Measurements from ENCODE around the gene CLCN7.

The CLCN7 gene

GRCh38 chr16:1474796-1475551 is at the start of gene CLCN7:
TSS of gene CLCN7 (minus strand) at chr16:1475028. CDS start at chr16:1474974, 54 bp downstream.
- peak; percentile 38 for DNase-seq (ENCODE audit: low read depth)

- DNase-seq (ENCODE audit: low read depth): no peak
These were observed 49.5 kb upstream of the CLCN7 start for GRCh38 chr16:1524366-1524765.

GRCh38 chr16:1523581-1524245 is 48.9 kb upstream of the CLCN7 start:
- DNase-seq (ENCODE audit: low read depth): no peak

- no peak for DNase-seq (ENCODE audit: low read depth)
These were observed 45.6 kb upstream of the CLCN7 start for GRCh38 chr16:1520461-1520860.

- DNase-seq (ENCODE audit: low read depth): no peak
These were observed 45.0 kb upstream of the CLCN7 start for GRCh38 chr16:1519831-1520230.

GRCh38 chr16:1518626-1519135 is 43.9 kb upstream of the CLCN7 start:
- DNase-seq (ENCODE audit: low read depth): no peak

- no peak for DNase-seq (ENCODE audit: low read depth)
These were observed 39.7 kb upstream of the CLCN7 start for GRCh38 chr16:1514507-1514906.

- DNase-seq (ENCODE audit: low read depth): no peak
These were observed 37.9 kb upstream of the CLCN7 start for GRCh38 chr16:1512774-1513173.

- no peak for DNase-seq (ENCODE audit: low read depth)
These were observed 37.1 kb upstream of the CLCN7 start for GRCh38 chr16:1511662-1512569.

- no peak for DNase-seq (ENCODE audit: low read depth)
These were observed 36.1 kb upstream of the CLCN7 start for GRCh38 chr16:1510941-1511351.

- no peak for DNase-seq (ENCODE audit: low read depth)
These were observed 35.4 kb upstream of the CLCN7 start for GRCh38 chr16:1510272-1510671.

GRCh38 chr16:1509307-1510221 is 34.7 kb upstream of the CLCN7 start:
- DNase-seq (ENCODE audit: low read depth): no peak

- no peak for DNase-seq (ENCODE audit: low read depth)
These were observed 33.8 kb upstream of the CLCN7 start for GRCh38 chr16:1508494-1509187.

- no peak for DNase-seq (ENCODE audit: low read depth)
These were observed 31.8 kb upstream of the CLCN7 start for GRCh38 chr16:1506494-1507213.

- no peak for DNase-seq (ENCODE audit: low read depth)
These were observed 31.1 kb upstream of the CLCN7 start for GRCh38 chr16:1505912-1506311.

GRCh38 chr16:1505073-1505844 is 30.4 kb upstream of the CLCN7 start:
- no peak for DNase-seq (ENCODE audit: low read depth)

GRCh38 chr16:1503110-1503955 is 28.5 kb upstream of the CLCN7 start:
- no peak for DNase-seq (ENCODE audit: low read depth)

All from HS-27A (cell line).